ENCODE measurements around the gene KCNC1.

GRCh38 chr11:17798716-17799115, 64.1 kb downstream of the KCNC1 start:
- TF ChIP-seq CTCF (IDR thresholded peaks at IDR 0.05; ENCODE audit: low read depth, low read length, missing input control): no peak
- TF ChIP-seq GABPA (IDR thresholded peaks at IDR 0.05 in 1 of 2, conservative IDR thresholded peaks at IDR 0.05 in 1 of 2): no peak
- no peak for TF ChIP-seq REST (IDR thresholded peaks at IDR 0.05)
- no peak for TF ChIP-seq ZBTB33 (IDR thresholded peaks at IDR 0.05)
